ENCODE data around the gene SLFN14. TPM values are rescaled to one million over a fixed set of nuclear protein-coding genes. Genes with fewer than 3 reads are reported as not detected.

SLFN14 gene
- total and polyA plus RNA-seq, 2 experiments from 2014 or later: 0.10 TPM; not detected in 1

DNA sequence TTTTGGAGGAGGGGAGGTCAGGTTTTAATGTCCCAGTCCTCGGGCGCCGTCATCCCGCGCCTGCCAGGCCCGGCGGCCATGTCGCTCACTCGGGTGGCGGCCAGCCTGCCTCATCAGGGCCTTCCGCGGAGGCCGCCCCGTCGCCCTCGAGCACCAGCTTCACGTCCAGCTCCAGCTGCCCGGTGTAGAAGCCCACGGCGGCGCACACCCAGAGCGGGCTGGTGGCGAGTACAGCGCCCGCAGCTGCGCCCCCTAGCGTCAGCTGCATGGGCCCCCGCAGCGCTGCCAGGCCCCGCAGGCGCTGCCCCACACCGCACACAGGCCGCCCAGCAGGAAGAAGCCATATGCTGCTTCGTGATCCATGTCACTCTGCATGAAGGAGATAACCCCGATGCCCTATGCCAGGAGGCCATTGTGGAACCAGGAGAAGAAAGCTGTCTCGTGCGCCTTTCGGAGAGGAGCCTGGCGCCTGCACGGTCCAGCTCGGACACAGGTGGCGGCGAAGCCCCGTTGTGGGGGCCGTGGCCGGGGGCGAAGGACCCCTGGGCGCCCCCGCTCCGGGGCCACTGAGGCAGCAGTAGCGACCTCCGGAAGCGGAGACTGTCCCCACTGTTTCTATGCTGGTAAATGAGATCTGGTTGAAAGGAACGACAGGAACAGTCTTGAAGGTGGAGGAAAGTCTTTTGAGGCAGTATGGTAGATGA lies 36.1 kb upstream of the SLFN14 start:
- Histone ChIP-seq H3K4me2 (peak overlapping the region; percentile 22; the same call in 1 of the 2 replicates), H3K4me3 (0 out of 2 replicates have a peak overlapping the region, but pooled peaks have one; percentile 11), H3K27me3 (ENCODE audit: insufficient read depth) (no peaks in the 10 kb centered on the region), H3K4me1 (ENCODE audit: insufficient read depth) (0 out of 2 replicates have a peak, but pooled peaks cover 4% of the 10 kb centered on the region), H2AFZ (no peak overlapping the region), H4K20me1 (replicated peaks; ENCODE audit: insufficient read depth) (peaks cover 36% of the 10 kb centered on the region), H3K27ac (ENCODE audit: low read depth) (0 out of 2 replicates have a peak overlapping the region, but pooled peaks have one; percentile 70), H3K9me2 (ENCODE audit: insufficient read depth) (no peaks in the 10 kb centered on the region), H3K36me3 (ENCODE audit: insufficient read depth) (peaks cover 29% of the 10 kb centered on the region), H3K79me2 (replicated peaks; ENCODE audit: insufficient read depth) (peaks cover 63% of the 10 kb centered on the region), H3F3A (replicated peaks; ENCODE audit: low read depth) (peaks cover 6% of the 10 kb centered on the region; the same call in 1 of the 2 replicates)
- Mint-ChIP-seq H3K36me3 (ENCODE audit: low read depth) (peaks cover 59% of the 10 kb centered on the region), H3K4me3 (no peak overlapping the region; the same call in 2 of the 3 replicates), H3K27me3 (ENCODE audit: insufficient read depth, low read depth, poor library complexity) (no peaks in the 10 kb centered on the region), H3K27ac (no peak overlapping the region), H3K9me3 (no peaks in the 10 kb centered on the region), H3K4me1 (no peaks in the 10 kb centered on the region; the same call in 2 of the 3 replicates)
- ATAC-seq (peak; percentile 100), DNase-seq (ENCODE audit: low spot score) (peak; percentile 91)
- TF ChIP-seq JUNB (IDR thresholded peaks at IDR 0.05; ENCODE audit: unreplicated experiment) (no peak), CREB1 (CRISPR knock-in tag; IDR thresholded peaks at IDR 0.05; ENCODE audit: low read depth) (0 out of 2 replicates have a peak, but pooled peaks have one; percentile 17), ZNF114 (CRISPR knock-in tag; IDR thresholded peaks at IDR 0.05) (no peak), NANOG (IDR thresholded peaks at IDR 0.05; ENCODE audit: borderline replicate concordance) (no peak), POLR2AphosphoS5 (IDR thresholded peaks at IDR 0.05; ENCODE audit: low read depth) (no peak)
- TF ChIP-seq, protein P1, sequence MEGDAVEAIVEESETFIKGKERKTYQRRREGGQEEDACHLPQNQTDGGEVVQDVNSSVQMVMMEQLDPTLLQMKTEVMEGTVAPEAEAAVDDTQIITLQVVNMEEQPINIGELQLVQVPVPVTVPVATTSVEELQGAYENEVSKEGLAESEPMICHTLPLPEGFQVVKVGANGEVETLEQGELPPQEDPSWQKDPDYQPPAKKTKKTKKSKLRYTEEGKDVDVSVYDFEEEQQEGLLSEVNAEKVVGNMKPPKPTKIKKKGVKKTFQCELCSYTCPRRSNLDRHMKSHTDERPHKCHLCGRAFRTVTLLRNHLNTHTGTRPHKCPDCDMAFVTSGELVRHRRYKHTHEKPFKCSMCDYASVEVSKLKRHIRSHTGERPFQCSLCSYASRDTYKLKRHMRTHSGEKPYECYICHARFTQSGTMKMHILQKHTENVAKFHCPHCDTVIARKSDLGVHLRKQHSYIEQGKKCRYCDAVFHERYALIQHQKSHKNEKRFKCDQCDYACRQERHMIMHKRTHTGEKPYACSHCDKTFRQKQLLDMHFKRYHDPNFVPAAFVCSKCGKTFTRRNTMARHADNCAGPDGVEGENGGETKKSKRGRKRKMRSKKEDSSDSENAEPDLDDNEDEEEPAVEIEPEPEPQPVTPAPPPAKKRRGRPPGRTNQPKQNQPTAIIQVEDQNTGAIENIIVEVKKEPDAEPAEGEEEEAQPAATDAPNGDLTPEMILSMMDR (conservative IDR thresholded peaks at IDR 0.05; ENCODE audit: low read depth in 2 of 2): peak; percentile 74 to 84

DNA sequence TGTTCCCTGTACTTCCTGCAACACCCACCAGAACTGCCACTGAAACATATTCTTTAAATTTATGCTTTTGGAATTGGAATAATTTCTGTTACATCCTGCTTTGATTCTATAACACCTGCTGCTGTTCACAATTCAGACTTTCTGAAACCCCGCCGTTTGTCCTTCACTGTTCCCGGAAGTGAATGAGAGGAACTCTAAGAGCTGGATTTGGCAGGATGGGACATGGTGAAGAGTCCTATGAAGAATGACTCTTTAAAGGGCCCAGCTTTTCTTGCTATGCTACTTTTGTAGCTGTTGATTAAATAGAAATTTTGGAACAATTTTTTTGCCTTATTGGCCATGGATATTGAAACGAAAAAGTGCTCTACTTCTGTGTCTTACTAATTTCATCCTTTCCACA lies 35.5 kb upstream of the SLFN14 start:
- Histone ChIP-seq H3K79me2 (replicated peaks; ENCODE audit: insufficient read depth) (peaks cover 66% of the 10 kb centered on the region), H3K27me3 (ENCODE audit: insufficient read depth) (no peaks in the 10 kb centered on the region), H3K9me2 (ENCODE audit: insufficient read depth) (no peaks in the 10 kb centered on the region), H4K20me1 (replicated peaks; ENCODE audit: insufficient read depth) (peaks cover 36% of the 10 kb centered on the region), H3K4me2 (peak overlapping the region; percentile 22; the same call in 1 of the 2 replicates), H2AFZ (no peak overlapping the region), H3K4me3 (0 out of 2 replicates have a peak overlapping the region, but pooled peaks have one; percentile 11), H3F3A (replicated peaks; ENCODE audit: low read depth) (peaks cover 6% of the 10 kb centered on the region; the same call in 1 of the 2 replicates), H3K4me1 (ENCODE audit: insufficient read depth) (0 out of 2 replicates have a peak, but pooled peaks cover 4% of the 10 kb centered on the region), H3K36me3 (ENCODE audit: insufficient read depth) (peaks cover 29% of the 10 kb centered on the region), H3K27ac (ENCODE audit: low read depth) (0 out of 2 replicates have a peak overlapping the region, but pooled peaks have one; percentile 70)
- DNase-seq (ENCODE audit: low spot score) (peak; percentile 12), ATAC-seq (peak; percentile 14; the same call in 1 of the 3 replicates)
- no peaks in the 10 kb centered on the region; the same call in 2 of the 3 replicates for H3K4me1 Mint-ChIP-seq
- H3K36me3 Mint-ChIP-seq (ENCODE audit: low read depth): peaks cover 55% of the 10 kb centered on the region
- no peak overlapping the region for H3K4me3 Mint-ChIP-seq
- no peak for TF ChIP-seq ZNF331 (CRISPR knock-in tag; IDR thresholded peaks at IDR 0.05; ENCODE audit: low read depth)
- no peak for TF ChIP-seq EZH2phosphoT487 (IDR thresholded peaks at IDR 0.05; ENCODE audit: unreplicated experiment)
- TF ChIP-seq CREB1 (CRISPR knock-in tag; IDR thresholded peaks at IDR 0.05; ENCODE audit: low read depth): no peak
- TF ChIP-seq, protein P1 (conservative IDR thresholded peaks at IDR 0.05; ENCODE audit: low read depth in 2 of 2): no peak
- TF ChIP-seq, protein P2, sequence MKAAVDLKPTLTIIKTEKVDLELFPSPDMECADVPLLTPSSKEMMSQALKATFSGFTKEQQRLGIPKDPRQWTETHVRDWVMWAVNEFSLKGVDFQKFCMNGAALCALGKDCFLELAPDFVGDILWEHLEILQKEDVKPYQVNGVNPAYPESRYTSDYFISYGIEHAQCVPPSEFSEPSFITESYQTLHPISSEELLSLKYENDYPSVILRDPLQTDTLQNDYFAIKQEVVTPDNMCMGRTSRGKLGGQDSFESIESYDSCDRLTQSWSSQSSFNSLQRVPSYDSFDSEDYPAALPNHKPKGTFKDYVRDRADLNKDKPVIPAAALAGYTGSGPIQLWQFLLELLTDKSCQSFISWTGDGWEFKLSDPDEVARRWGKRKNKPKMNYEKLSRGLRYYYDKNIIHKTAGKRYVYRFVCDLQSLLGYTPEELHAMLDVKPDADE (IDR thresholded peaks at IDR 0.05): no peak
- no peak for TF ChIP-seq STAT1 (IDR thresholded peaks at IDR 0.05; ENCODE audit: unreplicated experiment)
- TF ChIP-seq ZNF114 (CRISPR knock-in tag; IDR thresholded peaks at IDR 0.05): no peak
- TF ChIP-seq JUNB (IDR thresholded peaks at IDR 0.05; ENCODE audit: unreplicated experiment): no peak
- TF ChIP-seq EZH2 (IDR thresholded peaks at IDR 0.05; ENCODE audit: low read depth, unreplicated experiment): no peak
- no peak for TF ChIP-seq POLR2AphosphoS5 (IDR thresholded peaks at IDR 0.05; ENCODE audit: low read depth)
- no peak overlapping the region for H3K27ac Mint-ChIP-seq
- H3K27me3 Mint-ChIP-seq (ENCODE audit: insufficient read depth, low read depth, poor library complexity): no peaks in the 10 kb centered on the region
- no peaks in the 10 kb centered on the region for H3K9me3 Mint-ChIP-seq
